Tibial artery (tissue), 4 donors: Measurements from ENCODE around the gene OSM.

Experiments used
- DNase-seq, 2 donors: peaks; one replicate each; pipeline ENCODE4 v3.0.0-alpha.2; 2019
- H3K27ac ChIP-seq, 2 donors: fragments of 200-600 bp; sonication (generic) in 1 of 2; 1 replicate in 1 of 2; 2 replicates in 1 of 2; pipeline ENCODE4 v1.5.1; 2018 to 2019; ENCODE audit warnings: mild to moderate bottlenecking in 1 of 2
- H3K27me3 ChIP-seq, 2 donors: fragments of 200-600 bp; sonication (generic) in 1 of 2; one replicate each; pipeline versions ENCODE4 v1.5.1 to v1.6.0; 2016 to 2019
- H3K36me3 ChIP-seq, 3 donors: fragments of 200-600 bp; sonication (generic) in 2 of 3; one replicate each; pipeline ENCODE4 v1.5.1; 2016 to 2019; ENCODE audit warnings: mild to moderate bottlenecking in 2 of 3
- H3K4me1 ChIP-seq, 4 donors: fragments of 200-600 bp; sonication (generic) in 2 of 4; 1 replicate in 3 of 4; 2 replicates in 1 of 4; pipeline ENCODE4 v1.5.1; 2016 to 2019
- H3K4me3 ChIP-seq, 2 donors: fragments of 200-600 bp; sonication (generic) in 1 of 2; 1 replicate in 1 of 2; 2 replicates in 1 of 2; pipeline ENCODE4 v1.5.1; 2018 to 2019; ENCODE audit warnings: mild to moderate bottlenecking in 2 of 2
- H3K9me3 ChIP-seq, 3 donors: fragments of 200-600 bp; sonication (generic) in 1 of 3; one replicate each; pipeline ENCODE4 v1.5.1; 2016 to 2019
- intact Hi-C: fragments of 100-400 bp; cut with DNase I; formaldehyde crosslinking; loops from one replicate; pipeline ENCODE4 v1.15.0; 2023; ENCODE audit warnings: low total_unique reads
- TF ChIP-seq, protein P1 (sequence below), 2 experiments: fragments of 200-600 bp in 1 of 2; fragments of 450-650 bp in 1 of 2; IDR thresholded peaks; one replicate each; pipeline ENCODE4 v1.5.1; 2017 to 2019; ENCODE audit warnings: antibody characterized with exemption in 2 of 2, mild to moderate bottlenecking in 1 of 2, moderate library complexity in 1 of 2

The OSM gene

DNA sequence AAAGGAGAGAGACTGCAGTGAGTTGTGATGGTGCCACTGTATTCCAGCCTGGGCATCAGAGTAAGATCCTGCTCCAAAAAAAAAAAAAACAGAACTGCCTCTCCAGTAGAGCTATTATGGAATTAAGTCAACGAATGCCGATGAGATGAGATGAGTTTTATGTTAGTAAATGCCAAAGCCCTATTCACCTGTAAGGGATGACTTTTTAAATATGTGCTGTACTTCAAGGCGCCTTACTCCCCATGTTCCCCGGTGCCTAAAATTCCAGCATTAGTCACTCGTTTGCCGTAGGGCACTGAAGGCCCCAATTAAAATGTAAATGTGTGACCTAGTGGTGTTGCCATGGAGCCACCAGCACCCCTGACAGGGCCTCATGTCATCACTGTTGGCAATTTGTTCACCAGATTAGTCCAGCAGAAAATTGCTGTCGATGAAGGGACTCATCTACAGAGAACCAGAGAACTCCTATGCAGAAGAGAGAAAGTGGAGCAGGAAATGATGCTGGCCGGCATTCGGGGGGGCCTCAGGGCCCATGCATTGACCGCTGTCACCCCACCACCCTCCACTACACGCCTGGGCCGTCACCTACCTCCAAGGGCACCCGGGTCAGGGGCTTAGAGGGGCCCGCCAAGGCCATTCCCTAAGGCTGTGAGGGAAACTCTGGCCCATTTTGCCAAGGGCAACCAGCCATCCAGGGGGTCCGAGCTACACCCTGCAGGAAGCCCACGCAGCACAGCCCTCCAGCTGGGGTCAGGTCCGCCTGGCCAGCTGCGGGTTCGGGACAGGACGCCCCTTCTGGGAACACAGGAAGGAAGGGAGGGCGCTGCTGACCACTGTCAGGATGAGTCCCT, 37.9 kb downstream of the OSM start:
- no peak for DNase-seq
- no peaks in the 10 kb centered on the region for H3K36me3 ChIP-seq
- H3K27me3 ChIP-seq = peaks cover 0 to 27% of the 10 kb centered on the region in 2 donors
- TF ChIP-seq, protein P1, sequence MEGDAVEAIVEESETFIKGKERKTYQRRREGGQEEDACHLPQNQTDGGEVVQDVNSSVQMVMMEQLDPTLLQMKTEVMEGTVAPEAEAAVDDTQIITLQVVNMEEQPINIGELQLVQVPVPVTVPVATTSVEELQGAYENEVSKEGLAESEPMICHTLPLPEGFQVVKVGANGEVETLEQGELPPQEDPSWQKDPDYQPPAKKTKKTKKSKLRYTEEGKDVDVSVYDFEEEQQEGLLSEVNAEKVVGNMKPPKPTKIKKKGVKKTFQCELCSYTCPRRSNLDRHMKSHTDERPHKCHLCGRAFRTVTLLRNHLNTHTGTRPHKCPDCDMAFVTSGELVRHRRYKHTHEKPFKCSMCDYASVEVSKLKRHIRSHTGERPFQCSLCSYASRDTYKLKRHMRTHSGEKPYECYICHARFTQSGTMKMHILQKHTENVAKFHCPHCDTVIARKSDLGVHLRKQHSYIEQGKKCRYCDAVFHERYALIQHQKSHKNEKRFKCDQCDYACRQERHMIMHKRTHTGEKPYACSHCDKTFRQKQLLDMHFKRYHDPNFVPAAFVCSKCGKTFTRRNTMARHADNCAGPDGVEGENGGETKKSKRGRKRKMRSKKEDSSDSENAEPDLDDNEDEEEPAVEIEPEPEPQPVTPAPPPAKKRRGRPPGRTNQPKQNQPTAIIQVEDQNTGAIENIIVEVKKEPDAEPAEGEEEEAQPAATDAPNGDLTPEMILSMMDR (IDR thresholded peaks at IDR 0.05) = no peak
- no peak overlapping the region for H3K4me3 ChIP-seq
- intact Hi-C loops = no loop called here
- no peaks in the 10 kb centered on the region for H3K9me3 ChIP-seq
- no peaks in the 10 kb centered on the region for H3K4me1 ChIP-seq
- no peak overlapping the region for H3K27ac ChIP-seq

DNA sequence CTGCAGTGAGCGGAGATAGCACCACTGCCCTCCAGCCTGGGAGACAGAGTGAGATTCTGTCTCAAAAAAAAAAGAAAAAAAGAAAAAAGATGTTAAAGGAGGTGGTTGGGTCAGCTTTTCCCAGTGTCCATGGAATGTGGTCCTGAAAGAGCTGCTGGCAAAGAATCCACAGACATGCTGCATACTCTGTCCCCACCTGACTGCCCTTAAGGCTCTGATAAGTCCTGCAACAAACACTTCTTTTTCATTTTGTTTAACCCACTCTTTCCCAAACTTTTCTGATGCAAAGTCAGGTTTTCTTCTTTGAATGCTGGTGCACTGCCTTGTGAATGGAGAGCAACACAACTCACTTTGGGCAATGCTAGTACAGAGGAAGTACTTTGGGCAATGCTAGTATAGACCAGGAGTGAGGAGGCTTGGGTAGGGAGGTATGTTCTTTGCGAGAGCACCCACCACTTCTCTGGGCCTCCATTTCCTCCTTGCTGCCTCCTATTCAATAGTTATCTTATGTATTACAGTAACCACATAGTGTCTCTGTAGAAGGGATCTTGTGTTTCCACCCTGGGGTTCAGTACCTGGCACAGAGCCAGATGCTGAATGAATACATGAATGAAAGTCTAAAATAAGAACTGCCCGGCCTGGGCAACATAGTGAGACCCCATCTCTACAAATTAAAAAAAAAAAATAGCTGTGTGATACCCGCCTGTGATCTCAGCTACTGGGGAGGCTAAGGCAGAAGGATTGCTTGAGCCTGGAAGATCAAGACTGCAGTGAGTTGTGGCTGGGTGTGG, 39.0 kb downstream of the OSM start:
- Histone ChIP-seq H3K27me3 (peaks cover 0 to 23% of the 10 kb centered on the region in 2 donors), H3K4me1 (no peaks in the 10 kb centered on the region), H3K9me3 (no peaks in the 10 kb centered on the region), H3K4me3 (no peak overlapping the region), H3K36me3 (no peaks in the 10 kb centered on the region), H3K27ac (no peak overlapping the region)
- DNase-seq = no peak
- TF ChIP-seq, protein P1 (IDR thresholded peaks at IDR 0.05) = no peak
- intact Hi-C loops = no loop called here

DNA sequence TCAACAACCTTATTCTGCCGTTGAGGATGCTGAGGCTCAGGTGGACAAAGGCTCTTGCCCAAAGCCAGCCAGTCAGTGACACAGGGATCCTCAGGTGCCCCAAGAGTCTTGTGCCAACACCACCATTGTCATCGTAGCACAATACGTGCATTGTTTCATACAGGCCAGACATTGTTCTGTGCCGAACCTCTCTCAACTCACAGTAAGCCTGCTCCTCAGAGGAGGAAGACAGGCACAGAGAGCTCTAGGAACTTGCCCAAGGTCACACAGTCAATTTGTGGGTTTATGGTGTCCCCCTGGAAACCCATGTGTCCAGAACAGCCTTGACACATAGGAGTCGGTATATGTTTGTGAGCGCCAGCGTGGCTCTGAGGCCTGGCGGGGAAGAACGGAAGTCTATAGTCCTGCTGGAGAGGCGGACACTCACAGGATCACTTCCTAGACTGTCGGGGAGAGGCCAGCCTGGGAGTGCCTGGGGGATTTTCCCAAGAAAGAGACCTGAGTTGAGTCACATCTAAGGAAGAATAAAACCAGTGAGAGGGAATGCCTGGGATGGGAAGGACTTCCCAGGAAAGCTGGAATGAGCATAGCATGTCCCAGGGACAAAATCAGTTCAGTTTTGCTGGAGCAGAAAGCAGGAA, 40.3 kb downstream of the OSM start:
- TF ChIP-seq, protein P1 (IDR thresholded peaks at IDR 0.05) = no peak
- DNase-seq = no peak
- Histone ChIP-seq H3K27me3 (peaks cover 0 to 21% of the 10 kb centered on the region in 2 donors), H3K4me3 (no peak overlapping the region), H3K27ac (no peak overlapping the region), H3K4me1 (no peaks in the 10 kb centered on the region), H3K9me3 (no peaks in the 10 kb centered on the region), H3K36me3 (no peaks in the 10 kb centered on the region)
- intact Hi-C loops = no loop called here

DNA sequence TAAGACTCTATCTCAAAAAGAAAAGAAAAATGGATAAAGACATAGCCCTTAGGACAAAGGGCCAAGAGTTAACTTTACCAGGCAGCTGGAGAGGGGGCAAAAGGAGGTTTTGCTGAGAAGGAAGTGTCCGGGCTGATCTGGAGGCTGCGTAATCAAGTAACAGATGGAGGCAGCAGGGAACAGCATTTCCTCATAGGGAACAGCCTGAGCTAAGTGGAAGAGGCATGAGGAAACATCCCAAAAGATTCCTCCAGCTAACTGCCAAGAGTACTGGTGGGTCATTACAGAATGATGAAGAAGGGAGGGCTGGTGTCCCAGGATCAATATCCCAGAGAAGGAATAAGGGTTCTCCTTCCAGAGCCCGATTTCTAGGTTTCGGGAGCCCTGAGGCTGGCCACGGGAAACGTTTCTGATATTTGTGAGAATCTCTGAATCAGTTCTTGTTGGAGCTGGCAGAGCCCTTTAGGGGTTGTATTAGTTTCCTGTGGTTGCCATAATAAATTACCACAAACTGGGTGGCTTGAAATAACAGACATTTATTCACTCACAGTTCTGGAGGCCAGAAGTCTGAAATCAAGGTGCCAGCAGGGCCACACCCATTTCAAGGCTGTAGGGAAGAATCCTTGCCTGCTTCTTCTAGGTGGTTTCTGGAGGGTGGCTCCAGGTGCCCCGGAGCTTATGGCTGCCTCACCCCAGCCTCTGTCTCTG, 41.3 kb downstream of the OSM start:
- H3K4me3 ChIP-seq = no peak overlapping the region
- intact Hi-C loops = no loop called here
- no peak overlapping the region for H3K27ac ChIP-seq
- no peak for DNase-seq
- TF ChIP-seq, protein P1 (IDR thresholded peaks at IDR 0.05) = no peak
- H3K27me3 ChIP-seq = peaks cover 0 to 17% of the 10 kb centered on the region in 2 donors
- no peaks in the 10 kb centered on the region for H3K4me1 ChIP-seq
- H3K36me3 ChIP-seq = no peaks in the 10 kb centered on the region
- no peaks in the 10 kb centered on the region for H3K9me3 ChIP-seq

DNA sequence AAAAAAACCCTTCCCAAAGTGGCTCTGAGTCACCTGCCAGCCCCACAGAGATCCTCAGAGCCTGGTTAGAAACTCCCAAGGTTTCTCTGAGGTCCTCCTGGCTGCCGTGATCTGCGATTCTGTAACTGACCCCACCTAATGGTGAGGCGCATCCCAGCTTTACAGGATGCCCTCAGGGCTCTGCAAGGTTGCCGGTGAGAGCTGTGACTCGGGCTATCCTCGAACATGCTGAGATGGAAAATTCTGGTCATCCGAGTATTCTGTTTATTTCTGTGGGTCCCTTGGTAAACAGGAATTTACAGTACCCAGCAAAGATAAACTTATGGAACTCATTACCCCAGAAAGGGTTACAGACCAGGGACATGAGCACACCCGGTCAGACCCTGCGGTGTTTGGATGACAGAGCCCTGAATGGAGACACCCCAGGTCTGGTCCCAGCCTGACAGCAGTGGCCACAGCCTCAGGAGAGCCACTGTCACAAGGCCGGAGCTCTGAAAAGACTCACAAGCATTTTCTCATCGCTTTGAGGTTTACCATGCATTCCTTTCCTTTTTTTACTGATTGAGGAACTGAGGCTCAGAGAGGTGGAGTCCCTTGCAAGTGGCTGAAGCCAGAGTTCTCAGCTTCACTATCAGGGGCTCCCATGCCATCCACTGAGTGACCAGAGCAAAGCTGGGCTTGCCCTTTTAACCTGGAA, 42.3 kb downstream of the OSM start:
- H3K9me3 ChIP-seq = no peaks in the 10 kb centered on the region
- H3K27me3 ChIP-seq = peaks cover 0 to 17% of the 10 kb centered on the region in 2 donors
- no peak for DNase-seq
- no peaks in the 10 kb centered on the region for H3K4me1 ChIP-seq
- H3K27ac ChIP-seq = no peak overlapping the region
- TF ChIP-seq, protein P1 (IDR thresholded peaks at IDR 0.05) = no peak
- no peak overlapping the region for H3K4me3 ChIP-seq
- intact Hi-C loops = no loop called here
- H3K36me3 ChIP-seq = no peaks in the 10 kb centered on the region
